Activated CD8-positive, alpha-beta T cell treated with anti-CD3 and anti-CD28 coated beads for 36 hours (primary cell): ENCODE results near the gene RFX3. TPM values are rescaled to one million over a fixed set of nuclear protein-coding genes. Genes with fewer than 3 reads are reported as not detected.

ENCODE experiments used
- ATAC-seq: fragments of 200-7000 bp; cut with Tn5 transposase; one replicate; pipeline ENCODE4 v1.10.0; 2021; ENCODE audit warnings: mild to moderate bottlenecking, moderate library complexity
- CTCF ChIA-PET: fragments of 350-600 bp; sonication (Branson Sonifier 250); formaldehyde crosslinking; loops from one replicate; lab custom pipeline; 2021; ENCODE audit warnings: antibody characterized with exemption; lab: Charles Lee
- POLR2A ChIA-PET: fragments of 350-600 bp; sonication (Branson Sonifier 250); formaldehyde crosslinking; loops from one replicate; lab custom pipeline; 2021; ENCODE audit warnings: antibody characterized with exemption; lab: Charles Lee
- DNase-seq: peaks from one replicate; pipeline ENCODE4 v3.0.0-alpha.2; 2020
- H3K27ac Mint-ChIP-seq: one replicate; pipeline ENCODE4 v1.8.0; 2021; ENCODE audit warnings: mild to moderate bottlenecking, mixed read lengths
- H3K27me3 Mint-ChIP-seq: one replicate; pipeline ENCODE4 v1.8.0; 2021; ENCODE audit warnings: mixed read lengths
- H3K36me3 Mint-ChIP-seq: one replicate; pipeline ENCODE4 v1.8.0; 2021; ENCODE audit warnings: low read depth, mixed read lengths
- H3K4me1 Mint-ChIP-seq: one replicate; pipeline ENCODE4 v1.8.0; 2021; ENCODE audit warnings: low read depth, mixed read lengths
- H3K4me3 Mint-ChIP-seq: one replicate; pipeline ENCODE4 v1.8.0; 2021; ENCODE audit warnings: mild to moderate bottlenecking, moderate library complexity, mixed read lengths
- H3K9me3 Mint-ChIP-seq: one replicate; pipeline ENCODE4 v1.8.0; 2021; ENCODE audit warnings: mixed read lengths
- CTCF ChIP-seq: fragments of 200-600 bp; IDR thresholded peaks from one replicate; pipeline ENCODE4 v1.8.0; 2022; ENCODE audit warnings: antibody characterized with exemption, mild to moderate bottlenecking
- intact Hi-C: fragments of 100-400 bp; cut with micrococcal nuclease; formaldehyde crosslinking; loops from one replicate; pipeline ENCODE4 v1.10.0; 2022
- total RNA-seq, 2 experiments: library from RNA; stranded (reverse); gene quantifications; one replicate each; pipeline ENCODE4 v1.2.3, GENCODE V29; 2021

RFX3 gene
- total RNA-seq, 2 experiments from 2014 or later, result 10.3 to 12.3 TPM

- peaks cover 57% of the 10 kb centered on the region for H3K36me3 Mint-ChIP-seq
- no peak for TF ChIP-seq CTCF
- POLR2A ChIA-PET, result no interaction called here
- H3K27ac Mint-ChIP-seq, result no peak overlapping the region
- no peak overlapping the region for H3K4me3 Mint-ChIP-seq
- H3K27me3 Mint-ChIP-seq, result no peaks in the 10 kb centered on the region
- CTCF ChIA-PET, result no interaction called here
- intact Hi-C loops, result no loop called here
- peaks cover 28% of the 10 kb centered on the region for H3K4me1 Mint-ChIP-seq
- DNase-seq, result no peak
- peaks cover 14% of the 10 kb centered on the region for H3K9me3 Mint-ChIP-seq
- ATAC-seq, result no peak
Measured at GRCh38 chr9:3391414-3391813, 134.4 kb downstream of the RFX3 start.

- peaks cover 45% of the 10 kb centered on the region for H3K36me3 Mint-ChIP-seq
- H3K27me3 Mint-ChIP-seq, result no peaks in the 10 kb centered on the region
- intact Hi-C loops, result loop anchor here (10.0 kb wide), 1 partner anchor 138 kb away; the partner anchor contains the start of gene RFX3
- no peak for TF ChIP-seq CTCF
- POLR2A ChIA-PET, result interaction anchor here (1.4 kb wide), 1 partner anchor 141 kb away, joined by 3 read pairs; no protein-coding TSS in a partner anchor
- DNase-seq, result no peak
- H3K4me1 Mint-ChIP-seq, result peaks cover 49% of the 10 kb centered on the region
- ATAC-seq, result no peak
- H3K9me3 Mint-ChIP-seq, result peaks cover 15% of the 10 kb centered on the region
- CTCF ChIA-PET, result interaction anchor here (1.0 kb wide), 1 partner anchor 146 kb away, joined by 3 read pairs; no protein-coding TSS in a partner anchor
- peak overlapping the region; percentile 38 for H3K4me3 Mint-ChIP-seq
- H3K27ac Mint-ChIP-seq, result peak overlapping the region; percentile 82
Measured at GRCh38 chr9:3386753-3387152, 139.0 kb downstream of the RFX3 start.

- intact Hi-C loops, result loop anchor here (10.0 kb wide), 1 partner anchor 139 kb away; the partner anchor contains the start of gene RFX3
- DNase-seq (peak; percentile 71), ATAC-seq (peak; percentile 100)
- ChIA-PET POLR2A (interaction anchor here (1.2 to 1.4 kb wide), 2 partner anchors 141 to 142 kb away, joined by 3 to 4 read pairs; no protein-coding TSS in a partner anchor), CTCF (interaction anchor here (1.0 kb wide), 1 partner anchor 145 kb away, joined by 3 read pairs; no protein-coding TSS in a partner anchor)
- Mint-ChIP-seq H3K36me3 (peaks cover 37% of the 10 kb centered on the region), H3K4me1 (peaks cover 45% of the 10 kb centered on the region), H3K4me3 (no peak overlapping the region), H3K9me3 (peaks cover 15% of the 10 kb centered on the region), H3K27ac (peak overlapping the region; percentile 25), H3K27me3 (no peaks in the 10 kb centered on the region)
- no peak for TF ChIP-seq CTCF
Measured at GRCh38 chr9:3385871-3386270, 139.9 kb downstream of the RFX3 start.

GRCh38 chr9:3371842-3372241, 154.0 kb downstream of the RFX3 start:
- ChIA-PET CTCF (no interaction called here), POLR2A (no interaction called here)
- H3K27me3 Mint-ChIP-seq, result no peaks in the 10 kb centered on the region
- no peak overlapping the region for H3K4me3 Mint-ChIP-seq
- no peak for TF ChIP-seq CTCF
- DNase-seq (no peak), ATAC-seq (no peak)
- intact Hi-C loops, result no loop called here
- H3K27ac Mint-ChIP-seq, result no peak overlapping the region
- peaks cover 8% of the 10 kb centered on the region for H3K36me3 Mint-ChIP-seq
- peaks cover 1% of the 10 kb centered on the region for H3K9me3 Mint-ChIP-seq
- H3K4me1 Mint-ChIP-seq, result peaks cover 17% of the 10 kb centered on the region

- ATAC-seq, result no peak
- ChIA-PET CTCF (no interaction called here), POLR2A (no interaction called here)
- Mint-ChIP-seq H3K27me3 (no peaks in the 10 kb centered on the region), H3K4me1 (peaks cover 19% of the 10 kb centered on the region), H3K9me3 (peaks cover 1% of the 10 kb centered on the region), H3K4me3 (no peak overlapping the region), H3K27ac (no peak overlapping the region), H3K36me3 (peaks cover 9% of the 10 kb centered on the region)
- DNase-seq, result no peak
- no peak for TF ChIP-seq CTCF
- intact Hi-C loops, result no loop called here
Measured at GRCh38 chr9:3370715-3371114, 155.1 kb downstream of the RFX3 start.
